Thyroid gland (tissue), 4 donors: ENCODE data around the gene MANF.
"Not testable (repeated sequence)": the region's sequence is repeated elsewhere in the genome, so short reads cannot be mapped to it uniquely, and the experiment has no call there.

Experiments
- CTCF ChIP-seq, 6 experiments: fragments of 200-600 bp in 3 of 6; fragments of 450-650 bp in 3 of 6; sonication (generic) in 3 of 6; IDR thresholded peaks; one replicate each; pipeline ENCODE4 v1.5.1; 2016 to 2019; ENCODE audit warnings: antibody characterized with exemption in 6 of 6, mild to moderate bottlenecking in 2 of 6, inconsistent platforms in 1 of 6, moderate library complexity in 1 of 6
- POLR2A ChIP-seq, 2 donors: fragments of 450-650 bp; IDR thresholded peaks; one replicate each; pipeline ENCODE4 v1.6.1; 2017; ENCODE audit warnings: antibody characterized with exemption in 2 of 2, mild to moderate bottlenecking in 2 of 2, moderate library complexity in 1 of 2

GRCh38 chr3:51368276-51368675 is 16.8 kb upstream of the MANF start:
- TF ChIP-seq CTCF, POLR2A (IDR thresholded peaks at IDR 0.05): not testable (repeated sequence)
